GM18861 (cell line): Measurements from ENCODE around the gene CRIP1.

ENCODE experiments used
- ATAC-seq: cut with Tn5 transposase; IDR thresholded peaks from one replicate; pipeline ENCODE4 v1.9.1; 2021; ENCODE audit not compliant: unreplicated experiment

Gene CRIP1

GRCh38 chr14:105503296-105503640, 16.6 kb downstream of the CRIP1 start:
- no peak for ATAC-seq

DNA sequence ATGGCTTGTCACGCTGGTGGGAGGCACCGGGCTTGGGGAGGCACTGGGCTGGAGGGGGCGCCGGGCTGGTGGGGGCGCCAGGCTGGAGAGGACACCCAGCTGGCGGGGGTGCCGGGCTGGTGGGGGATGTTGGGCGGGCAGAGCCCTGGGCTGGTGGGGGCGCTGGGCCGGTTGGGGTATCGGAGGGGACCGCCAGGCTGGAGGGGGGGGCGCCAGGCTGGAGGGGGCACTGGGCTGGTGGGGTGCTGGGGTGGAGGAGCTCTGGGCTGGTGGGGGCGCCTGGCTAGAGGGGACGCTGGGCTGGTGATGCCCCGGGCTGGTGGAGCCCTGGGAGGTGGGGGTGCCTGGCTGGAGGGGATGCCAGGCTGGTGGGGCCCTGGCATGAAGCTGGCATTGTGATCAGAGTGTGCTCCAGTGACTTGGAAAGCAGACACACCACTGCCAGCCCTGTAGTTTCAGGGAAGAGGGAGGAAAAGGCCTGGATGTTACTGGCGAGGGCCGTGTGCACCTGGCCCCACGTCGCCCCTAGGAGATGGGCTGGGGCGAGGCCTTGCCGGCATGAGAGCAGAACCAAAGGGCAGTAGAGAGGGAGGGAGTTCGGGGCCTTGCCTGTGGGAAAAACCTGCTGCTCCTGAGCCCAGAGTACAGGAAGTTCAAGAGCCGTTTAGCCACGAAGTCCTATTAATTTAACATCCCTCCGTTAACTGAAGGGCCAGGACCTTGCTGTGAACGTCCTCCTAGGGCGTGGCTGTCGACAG, 17.4 kb downstream of the CRIP1 start:
- ATAC-seq = no peak

DNA sequence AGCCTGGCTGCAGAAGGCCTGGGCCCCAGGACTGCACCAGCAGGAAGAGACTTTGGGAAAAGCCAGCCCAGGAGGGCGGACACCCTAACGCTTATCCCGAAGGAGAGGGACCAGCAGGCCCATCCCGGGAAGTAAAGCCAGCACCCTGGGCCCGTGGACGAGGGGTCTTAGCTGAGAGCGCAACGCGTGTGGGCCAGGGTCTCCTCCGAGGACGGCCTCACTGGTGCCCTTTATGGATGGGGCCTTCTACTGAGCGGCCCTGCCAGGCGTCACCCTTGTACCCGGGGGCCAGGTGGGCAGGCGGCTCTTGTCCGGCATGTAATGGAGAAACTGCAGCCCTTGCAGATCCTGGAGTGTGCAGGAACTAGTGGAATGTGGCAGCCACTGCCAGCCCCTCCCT, 18.4 kb downstream of the CRIP1 start:
- ATAC-seq = no peak

- no peak for ATAC-seq
These were observed 20.6 kb downstream of the CRIP1 start for GRCh38 chr14:105507247-105507646.

DNA sequence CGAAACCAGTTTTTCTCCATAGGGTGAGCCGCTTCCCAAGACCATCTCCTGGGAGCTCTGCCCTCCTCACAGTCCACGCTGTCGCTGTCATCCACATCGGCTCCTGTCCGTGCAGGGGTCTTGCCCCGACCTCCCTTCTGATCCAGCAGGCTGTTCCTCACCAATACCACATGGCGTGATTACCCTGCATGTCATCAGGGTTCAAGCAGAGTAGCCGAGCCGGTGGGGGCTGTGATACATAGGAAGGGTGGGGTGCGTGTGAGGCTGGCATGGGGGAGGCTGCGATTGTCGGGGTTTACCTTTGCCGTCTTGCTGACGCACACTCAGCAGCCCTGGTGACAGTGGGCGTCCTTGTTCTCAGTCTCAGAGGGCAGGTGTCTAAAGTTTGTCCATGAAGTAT, 21.4 kb downstream of the CRIP1 start:
- ATAC-seq = no peak

GRCh38 chr14:105508601-105509000, 21.9 kb downstream of the CRIP1 start:
- no peak for ATAC-seq

DNA sequence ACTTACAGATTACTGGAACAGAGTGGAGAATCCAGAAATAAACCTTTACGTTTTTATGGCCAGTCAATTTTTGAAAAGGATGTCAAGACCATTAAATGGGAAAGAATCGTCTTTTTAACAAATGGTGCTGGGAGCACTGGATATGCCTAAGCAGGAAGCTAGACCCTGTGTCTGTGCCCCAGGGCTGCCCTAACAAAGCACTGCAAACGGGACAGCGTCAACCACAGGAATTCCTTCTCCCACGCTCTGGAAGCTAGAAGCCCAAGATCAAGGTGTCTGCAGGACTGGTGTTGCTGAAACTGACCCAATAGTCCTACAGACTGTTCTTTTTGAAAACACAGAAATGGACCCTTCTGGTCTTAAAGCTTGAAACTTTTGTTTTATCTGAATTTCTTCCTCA, 30.4 kb downstream of the CRIP1 start:
- ATAC-seq = no peak

DNA sequence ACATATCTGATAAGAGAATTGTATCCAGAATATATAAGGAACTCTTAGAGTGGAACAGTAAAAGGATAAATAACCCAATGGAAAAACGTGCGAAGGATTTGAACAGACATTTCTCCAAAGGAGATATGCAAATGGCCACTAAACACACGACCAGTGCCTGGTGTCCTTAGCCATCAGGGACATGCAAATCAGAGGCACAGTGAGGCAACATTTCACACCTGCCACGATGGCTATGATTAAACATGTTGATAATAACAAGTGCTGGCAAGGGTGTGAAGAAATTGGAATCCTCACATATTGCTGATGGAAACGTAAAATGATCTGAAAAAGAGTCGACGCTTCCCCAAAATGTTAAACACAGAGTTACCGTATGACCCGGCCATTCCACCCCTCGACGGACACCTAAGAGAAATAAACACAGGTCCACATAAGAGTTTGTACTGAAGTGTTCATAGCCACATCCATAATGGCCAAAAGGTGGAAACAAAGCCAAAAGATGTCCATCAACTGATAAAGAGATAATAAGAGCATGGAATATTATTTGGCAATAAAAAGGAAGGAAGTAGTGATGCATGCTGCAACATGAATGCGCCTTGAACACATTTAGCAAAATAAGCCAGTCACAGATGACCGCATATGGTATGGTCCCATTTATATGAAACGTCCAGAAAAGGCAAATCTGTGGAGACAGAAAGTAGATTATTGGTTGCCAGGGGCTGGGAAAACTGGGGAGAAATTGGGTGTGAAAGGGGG, 33.4 kb downstream of the CRIP1 start:
- no peak for ATAC-seq

GRCh38 chr14:105525326-105525725, 38.6 kb downstream of the CRIP1 start:
- ATAC-seq = no peak

GRCh38 chr14:105525861-105526775, 39.4 kb downstream of the CRIP1 start, which contains the start of gene TMEM121:
Gene TMEM121, plus strand, starts transcription at chr14:105526583. Its CDS starts 2,252 bp downstream, at chr14:105528835.
- no peak for ATAC-seq

DNA sequence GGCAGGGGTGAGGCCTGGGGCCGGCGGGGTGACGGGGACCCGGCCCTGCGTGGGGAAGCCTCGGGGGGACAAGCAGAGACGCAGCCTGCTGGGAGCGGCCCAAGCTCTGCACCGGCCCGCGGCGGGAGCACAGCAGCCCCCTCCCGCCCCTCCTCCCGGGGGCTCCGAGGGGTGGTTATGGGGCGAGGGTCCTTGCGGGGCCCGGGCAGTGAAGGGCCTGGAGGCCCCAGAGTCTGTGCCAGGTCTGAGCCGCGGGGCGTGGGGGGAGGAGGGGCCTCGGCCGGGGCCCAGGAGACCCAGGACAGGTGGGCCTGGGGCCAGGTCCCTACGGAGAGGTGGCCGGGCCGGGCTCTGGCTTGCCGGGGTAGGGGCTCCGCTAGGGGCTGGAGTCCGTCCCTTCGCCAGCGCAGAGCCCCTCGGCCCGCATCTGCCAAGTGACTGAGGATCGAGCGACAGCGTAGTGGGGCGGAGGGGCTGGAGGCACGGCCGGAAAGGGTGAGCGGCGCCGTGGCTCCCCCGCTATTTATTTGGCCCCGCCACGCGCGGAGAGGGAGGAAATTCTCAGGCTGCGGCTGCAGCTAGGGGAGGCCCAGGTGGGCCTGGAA, 40.2 kb downstream of the CRIP1 start:
- ATAC-seq = no peak

GRCh38 chr14:105527381-105527825, 40.7 kb downstream of the CRIP1 start:
- ATAC-seq = no peak

- ATAC-seq = no peak
These were observed 41.3 kb downstream of the CRIP1 start for GRCh38 chr14:105527826-105528585.

DNA sequence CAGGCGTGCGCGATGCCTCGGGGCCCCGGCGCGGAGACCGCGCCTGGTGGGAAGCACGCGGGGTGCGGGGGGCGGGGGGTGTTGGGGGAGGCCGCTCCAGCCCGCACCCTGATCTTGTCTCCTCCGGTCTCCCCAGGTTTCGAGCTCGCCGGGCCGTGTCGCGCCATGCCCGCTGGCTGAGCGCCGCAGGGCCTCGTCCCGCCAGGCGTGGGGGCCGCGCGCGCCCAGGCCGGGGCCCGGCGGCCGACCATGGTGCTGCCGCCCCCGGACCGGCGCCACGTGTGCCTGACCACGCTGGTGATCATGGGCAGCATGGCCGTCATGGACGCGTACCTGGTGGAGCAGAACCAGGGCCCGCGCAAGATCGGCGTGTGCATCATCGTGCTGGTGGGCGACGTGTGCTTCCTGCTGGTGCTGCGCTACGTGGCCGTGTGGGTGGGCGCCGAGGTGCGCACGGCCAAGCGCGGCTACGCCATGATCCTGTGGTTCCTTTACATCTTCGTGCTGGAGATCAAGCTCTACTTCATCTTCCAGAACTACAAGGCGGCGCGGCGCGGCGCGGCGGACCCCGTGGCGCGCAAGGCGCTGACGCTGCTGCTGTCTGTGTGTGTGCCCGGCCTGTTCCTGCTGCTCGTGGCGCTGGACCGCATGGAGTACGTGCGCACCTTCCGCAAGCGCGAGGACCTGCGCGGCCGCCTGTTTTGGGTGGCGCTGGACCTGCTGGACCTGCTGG, 42.1 kb downstream of the CRIP1 start:
- ATAC-seq = no peak

DNA sequence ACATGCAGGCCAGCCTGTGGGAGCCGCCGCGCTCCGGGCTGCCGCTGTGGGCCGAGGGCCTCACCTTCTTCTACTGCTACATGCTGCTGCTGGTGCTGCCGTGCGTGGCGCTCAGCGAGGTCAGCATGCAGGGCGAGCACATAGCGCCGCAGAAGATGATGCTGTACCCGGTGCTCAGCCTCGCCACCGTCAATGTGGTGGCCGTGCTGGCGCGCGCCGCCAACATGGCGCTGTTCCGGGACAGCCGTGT, 42.6 kb downstream of the CRIP1 start:
- ATAC-seq = no peak

DNA sequence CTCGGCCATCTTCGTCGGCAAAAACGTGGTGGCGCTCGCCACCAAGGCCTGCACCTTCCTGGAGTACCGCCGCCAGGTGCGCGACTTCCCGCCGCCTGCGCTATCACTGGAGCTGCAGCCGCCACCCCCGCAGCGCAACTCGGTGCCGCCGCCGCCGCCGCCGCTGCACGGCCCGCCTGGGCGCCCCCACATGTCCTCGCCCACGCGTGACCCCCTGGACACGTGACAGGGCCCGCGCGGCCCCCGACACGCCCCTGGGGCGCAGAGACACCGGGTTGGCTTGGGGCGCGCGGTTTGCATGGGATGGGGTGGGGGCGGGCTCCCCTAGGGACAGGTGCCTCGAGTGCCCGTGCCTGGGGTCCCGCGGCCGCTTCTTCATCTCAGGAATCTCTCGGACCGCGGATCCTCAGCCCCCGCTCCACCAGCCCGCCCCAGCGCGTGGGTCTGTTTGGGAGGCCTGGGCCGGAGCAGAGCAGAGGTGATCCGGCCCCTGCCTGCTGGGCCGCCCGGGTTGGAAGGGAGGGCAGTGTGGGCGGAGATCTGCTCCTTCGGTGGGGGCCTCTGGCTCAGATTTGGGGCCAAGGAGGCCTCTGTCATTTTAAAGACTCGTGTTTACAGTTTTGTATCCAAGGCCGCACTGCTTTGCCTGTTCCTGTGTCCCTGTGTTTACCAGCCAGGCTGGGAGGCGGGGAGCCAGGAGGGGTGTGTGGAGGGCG, 43.0 kb downstream of the CRIP1 start:
- no peak for ATAC-seq

GRCh38 chr14:105530285-105531087, 43.8 kb downstream of the CRIP1 start:
- no peak for ATAC-seq

DNA sequence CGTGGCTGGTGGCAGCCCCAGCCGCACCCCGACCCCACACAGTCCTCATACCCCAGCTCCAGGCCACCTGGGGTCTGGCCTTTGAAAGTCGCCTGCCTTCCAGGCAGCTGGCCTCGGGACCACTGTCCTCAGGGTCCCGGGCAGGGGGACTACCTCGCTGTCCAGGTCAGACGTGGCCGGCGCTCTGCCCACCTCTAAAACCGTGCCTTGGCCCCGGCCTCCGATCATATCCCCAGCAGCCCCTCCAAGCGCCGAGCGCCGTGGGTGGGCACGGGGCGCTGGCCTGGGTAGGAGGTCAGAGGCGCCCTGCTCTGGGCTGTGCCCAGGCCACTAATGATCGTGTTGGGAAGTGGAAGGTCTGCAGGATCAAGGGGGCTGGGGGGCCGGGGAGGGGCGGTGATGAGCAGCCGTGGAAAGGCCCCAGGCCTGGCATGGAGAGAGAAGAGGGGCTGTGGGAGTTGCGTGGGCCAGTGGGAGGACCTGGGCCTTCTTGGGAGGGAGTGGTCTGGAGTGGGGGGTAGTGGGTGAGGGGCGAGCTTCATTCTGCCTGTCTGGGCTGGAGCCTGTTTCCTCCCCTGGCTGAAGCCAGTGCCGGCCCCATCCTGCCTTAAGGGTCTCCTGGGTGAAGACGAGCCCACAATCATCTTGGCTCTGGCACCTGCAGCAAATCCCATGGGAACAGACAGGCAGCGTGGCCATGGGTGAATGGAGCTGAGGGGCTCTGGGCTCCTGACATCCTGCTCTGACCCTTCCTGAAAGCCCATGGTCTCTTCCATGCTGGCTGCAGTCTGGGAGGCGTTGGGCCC, 44.6 kb downstream of the CRIP1 start:
- no peak for ATAC-seq
